Embryonic facial prominence (tissue), 1 donor: ENCODE data around the gene WASL.
"Not testable (repeated sequence)": the region's sequence is repeated elsewhere in the genome, so short reads cannot be mapped to it uniquely, and the experiment has no call there.

Source experiments
- DNase-seq: peaks from one replicate; pipeline ENCODE4 v3.0.0-alpha.2; 2016; ENCODE audit errors: extremely low spot score

WASL gene

GRCh38 chr7:123769371-123769770 lies 20.6 kb upstream of the WASL start:
- DNase-seq = no peak

GRCh38 chr7:123768493-123768892 lies 19.7 kb upstream of the WASL start:
- no peak for DNase-seq

- no peak for DNase-seq
Measured at GRCh38 chr7:123763191-123763661, 14.4 kb upstream of the WASL start.

- no peak for DNase-seq
Measured at GRCh38 chr7:123761729-123762128, 12.9 kb upstream of the WASL start.

GRCh38 chr7:123757095-123757494 lies 8.3 kb upstream of the WASL start:
- DNase-seq = no peak

- DNase-seq = no peak
Measured at GRCh38 chr7:123755338-123755737, 6.5 kb upstream of the WASL start.

- DNase-seq = no peak
Measured at GRCh38 chr7:123754271-123754871, 5.6 kb upstream of the WASL start.

GRCh38 chr7:123752534-123752933 lies 3.7 kb upstream of the WASL start:
- DNase-seq = no peak

GRCh38 chr7:123751821-123752220 lies 3.0 kb upstream of the WASL start:
- no peak for DNase-seq

GRCh38 chr7:123750389-123751230 lies 1.8 kb upstream of the WASL start:
- DNase-seq = no peak

GRCh38 chr7:123749537-123749857 lies 694 bp upstream of the WASL start:
- DNase-seq = peak; percentile 32

- no peak for DNase-seq
Measured at GRCh38 chr7:123748171-123748733, 551 bp downstream of the WASL start.

GRCh38 chr7:123747620-123748141 lies 1.1 kb downstream of the WASL start:
- DNase-seq = peak; percentile 40

- DNase-seq = no peak
Measured at GRCh38 chr7:123746931-123747488, 1.8 kb downstream of the WASL start.

- no peak for DNase-seq
Measured at GRCh38 chr7:123746055-123746454, 2.7 kb downstream of the WASL start.

- no peak for DNase-seq
Measured at GRCh38 chr7:123745437-123745836, 3.4 kb downstream of the WASL start.

GRCh38 chr7:123744416-123744815 lies 4.4 kb downstream of the WASL start:
- DNase-seq = no peak

GRCh38 chr7:123741940-123742339 lies 6.9 kb downstream of the WASL start:
- DNase-seq = no peak

- no peak for DNase-seq
Measured at GRCh38 chr7:123738808-123739207, 10.0 kb downstream of the WASL start.

- DNase-seq = no peak
Measured at GRCh38 chr7:123738356-123738755, 10.4 kb downstream of the WASL start.

GRCh38 chr7:123737168-123737674 lies 11.6 kb downstream of the WASL start:
- DNase-seq = not testable (repeated sequence)

- no peak for DNase-seq
Measured at GRCh38 chr7:123735539-123735938, 13.3 kb downstream of the WASL start.
